Stomach (tissue), 4 donors: Measurements from ENCODE around the gene CYP21A2.

Experiments
- CTCF ChIP-seq, 7 experiments: fragments of 450-650 bp in 4 of 7; fragments of 200-600 bp in 3 of 7; sonication (generic) in 3 of 7; IDR thresholded peaks; one replicate each; pipeline ENCODE4 v1.5.1; 2016 to 2019; ENCODE audit warnings: antibody characterized with exemption in 7 of 7, control low read depth in 2 of 7, mild to moderate bottlenecking in 1 of 7
- POLR2AphosphoS5 ChIP-seq, 3 donors: sonication (generic); formaldehyde crosslinking; IDR thresholded peaks; one replicate each; pipeline ENCODE4 v1.6.1; 2016; ENCODE audit warnings: antibody characterized with exemption in 3 of 3

GRCh38 chr6:32088487-32089049 lies 50.4 kb downstream of the CYP21A2 start:
- no peak for TF ChIP-seq CTCF (IDR thresholded peaks at IDR 0.05)
- TF ChIP-seq POLR2AphosphoS5 (IDR thresholded peaks at IDR 0.05): no peak
